NCI-H526 (cell line): ENCODE measurements around the gene HTR4.
"Not testable (repeated sequence)": the region's sequence is repeated elsewhere in the genome, so short reads cannot be mapped to it uniquely, and the experiment has no call there.

Experiments used
- DNase-seq, 2 experiments: peaks; one replicate each; lab custom pipeline; 2025; lab: John Stamatoyannopoulos, UW

Gene HTR4

DNA sequence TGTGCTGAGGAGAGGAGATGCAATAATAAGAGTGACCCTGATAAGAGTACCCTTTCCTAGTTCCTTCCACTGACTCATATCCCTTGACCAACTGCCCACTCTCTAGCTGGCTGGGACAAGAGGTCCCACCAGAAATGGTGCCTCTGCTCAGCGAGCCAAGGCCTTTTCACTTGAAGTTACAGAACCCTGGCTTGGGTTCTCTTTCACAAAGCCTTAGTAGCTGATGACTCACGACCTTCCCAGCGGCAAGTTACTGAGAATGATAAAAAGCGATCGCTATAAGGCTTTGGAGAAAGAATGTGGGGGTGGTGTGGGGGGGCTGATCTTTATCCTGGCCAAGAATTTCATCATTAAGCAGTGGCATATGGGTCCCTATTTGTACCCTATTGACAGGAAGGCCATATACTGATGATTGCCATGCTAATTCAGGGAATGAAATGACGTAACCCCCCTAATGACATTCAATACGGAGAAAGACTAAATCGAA lies 180.3 kb downstream of the HTR4 start:
- no peak for DNase-seq

DNA sequence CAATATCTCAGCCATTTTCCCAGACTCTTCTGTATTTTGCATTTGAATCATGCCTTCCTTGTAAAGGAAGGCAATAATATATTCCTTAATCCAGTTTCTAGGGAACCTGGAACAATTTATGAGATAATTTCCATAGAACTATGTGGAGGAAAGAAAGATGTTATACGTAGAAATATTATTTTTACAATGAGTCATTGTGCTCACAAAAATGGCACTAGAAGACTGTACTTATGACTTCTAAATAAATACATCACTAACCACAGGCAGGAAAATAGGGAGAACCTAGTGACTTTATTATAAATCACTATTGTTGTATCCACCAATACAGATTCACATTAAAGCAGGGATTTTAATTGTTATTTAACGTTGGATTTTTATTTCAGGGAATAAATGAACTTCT lies 182.9 kb downstream of the HTR4 start:
- DNase-seq: no peak

DNA sequence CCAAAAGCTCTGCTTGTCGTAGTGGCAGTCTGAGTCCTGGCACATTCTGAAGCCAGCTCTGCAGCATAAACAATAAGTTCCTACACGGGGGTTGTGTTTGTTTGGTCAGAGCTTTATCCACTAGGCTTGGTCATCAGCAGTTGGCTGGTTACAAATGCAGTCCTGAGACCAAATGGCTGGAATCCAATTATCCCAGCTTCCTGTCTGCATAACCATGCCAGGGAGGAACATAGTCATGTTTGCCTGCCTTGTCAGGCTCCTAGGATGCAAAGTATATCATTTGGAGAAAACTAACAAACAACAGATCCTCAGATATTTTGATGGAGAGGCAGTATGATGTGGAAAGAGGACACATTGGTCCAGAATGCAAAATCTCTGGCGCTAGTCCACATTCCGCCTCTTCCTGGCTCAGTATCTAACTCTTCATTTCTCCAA lies 184.8 kb downstream of the HTR4 start:
- no peak for DNase-seq

DNA sequence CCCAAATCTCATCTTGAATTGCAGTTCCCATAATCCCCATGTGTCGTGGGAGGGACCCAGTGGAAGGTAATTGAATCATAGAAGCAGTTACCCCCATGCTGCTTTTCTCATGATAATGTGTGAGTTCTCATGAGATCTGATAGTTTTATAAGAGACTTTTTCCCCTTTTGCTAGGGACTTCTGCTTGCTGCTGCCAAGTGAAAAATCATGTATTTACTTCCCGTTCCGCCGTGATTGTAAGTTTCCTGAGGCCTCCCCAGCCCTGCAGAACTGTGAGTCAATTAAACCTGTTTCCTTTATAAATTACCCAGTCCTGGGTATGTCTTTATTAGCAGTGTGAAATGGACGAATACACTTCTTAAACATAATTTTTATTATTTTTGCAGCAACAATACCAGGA lies 185.6 kb downstream of the HTR4 start:
- DNase-seq: not testable (repeated sequence)

DNA sequence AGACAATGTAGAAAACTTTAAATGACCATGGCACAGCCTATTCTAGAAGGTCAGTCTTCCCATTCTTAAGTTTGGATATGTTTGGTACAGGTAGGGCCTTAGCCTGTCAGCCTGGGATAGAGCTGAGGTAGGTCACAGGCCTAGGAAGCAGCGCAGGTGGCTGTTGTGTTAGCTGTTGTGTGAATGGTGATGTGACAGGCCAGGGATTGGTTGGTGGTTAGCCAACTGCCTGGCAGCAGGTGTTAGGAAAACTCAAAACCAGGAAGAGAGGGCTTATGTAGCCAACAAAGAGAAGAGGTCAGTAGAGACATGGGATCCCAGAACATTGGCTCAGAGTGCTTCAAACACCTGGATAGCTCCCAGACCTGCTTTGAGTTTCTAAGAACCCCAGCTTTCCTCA lies 186.4 kb downstream of the HTR4 start:
- DNase-seq: no peak

DNA sequence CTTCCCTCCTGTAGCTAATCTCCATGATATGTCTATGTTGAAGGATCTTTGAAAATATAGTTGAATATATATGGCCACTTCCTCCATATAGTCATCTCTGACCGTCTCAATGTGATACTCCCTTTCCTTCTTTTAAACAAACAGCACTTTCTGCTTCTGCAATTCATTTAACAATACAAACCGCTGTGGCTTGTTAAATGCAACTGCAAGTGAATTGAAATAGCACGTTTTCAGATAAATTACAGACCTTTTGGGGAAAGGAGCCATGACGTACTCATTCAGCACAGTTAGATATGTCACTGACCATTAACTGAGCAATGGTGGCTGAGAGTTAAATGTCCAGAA lies 188.1 kb downstream of the HTR4 start:
- no peak for DNase-seq

DNA sequence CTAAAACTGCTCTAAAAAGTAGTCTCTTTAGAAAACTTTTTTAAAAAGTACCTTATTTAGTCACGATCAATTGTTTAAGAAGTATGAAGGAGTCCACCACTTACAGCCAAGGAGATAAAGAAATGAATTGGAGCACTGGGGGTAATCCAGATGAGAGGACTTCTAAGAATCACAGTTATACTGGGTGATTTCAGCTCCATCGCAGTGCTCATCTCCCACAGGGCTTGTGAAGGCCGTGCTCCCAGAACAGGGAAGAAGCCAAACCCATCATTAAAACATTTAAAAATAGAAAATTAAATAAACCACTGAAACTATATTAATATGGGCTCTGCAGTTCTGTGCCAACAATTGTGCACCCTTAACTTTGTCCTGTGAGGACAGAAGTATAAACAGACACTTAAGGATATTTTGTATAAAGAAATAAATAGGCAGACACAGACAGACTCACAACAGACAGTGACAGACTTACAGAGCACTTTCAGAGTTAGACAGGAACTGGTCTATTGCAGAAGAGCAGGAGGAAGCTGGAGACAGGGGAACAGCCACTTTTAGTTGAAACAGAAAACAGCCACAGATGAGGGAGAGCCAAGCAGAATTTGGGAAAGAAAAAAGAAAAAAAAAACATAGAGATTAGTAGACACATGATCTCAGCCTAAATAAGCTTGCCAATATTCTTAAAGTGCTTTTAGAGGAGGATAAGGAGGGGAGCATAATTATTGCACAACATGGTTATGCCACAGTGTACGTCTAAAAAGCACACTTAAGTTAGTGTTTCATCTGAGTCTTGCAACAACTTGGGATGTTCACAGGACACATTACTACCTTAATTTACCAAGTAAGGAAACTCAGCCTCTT lies 188.7 kb downstream of the HTR4 start:
- no peak for DNase-seq

DNA sequence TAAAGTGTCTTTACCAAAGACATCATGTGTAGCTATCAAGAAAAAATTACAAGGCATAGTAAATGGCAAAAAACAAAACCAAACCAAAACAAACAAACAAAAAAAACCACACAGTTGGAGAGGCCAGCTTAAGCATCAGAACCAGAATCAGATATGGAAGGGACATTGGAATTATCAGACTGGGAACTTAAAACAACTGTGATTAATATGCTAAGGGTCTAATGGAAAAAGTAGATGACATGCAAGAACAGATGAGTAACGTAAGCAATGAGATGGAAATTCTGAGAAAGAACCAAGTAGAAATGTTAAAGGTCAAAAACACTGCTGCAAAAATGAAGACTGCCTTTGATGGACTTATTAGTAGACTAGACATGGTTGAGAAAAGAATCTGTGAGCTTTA lies 194.7 kb downstream of the HTR4 start:
- no peak for DNase-seq

DNA sequence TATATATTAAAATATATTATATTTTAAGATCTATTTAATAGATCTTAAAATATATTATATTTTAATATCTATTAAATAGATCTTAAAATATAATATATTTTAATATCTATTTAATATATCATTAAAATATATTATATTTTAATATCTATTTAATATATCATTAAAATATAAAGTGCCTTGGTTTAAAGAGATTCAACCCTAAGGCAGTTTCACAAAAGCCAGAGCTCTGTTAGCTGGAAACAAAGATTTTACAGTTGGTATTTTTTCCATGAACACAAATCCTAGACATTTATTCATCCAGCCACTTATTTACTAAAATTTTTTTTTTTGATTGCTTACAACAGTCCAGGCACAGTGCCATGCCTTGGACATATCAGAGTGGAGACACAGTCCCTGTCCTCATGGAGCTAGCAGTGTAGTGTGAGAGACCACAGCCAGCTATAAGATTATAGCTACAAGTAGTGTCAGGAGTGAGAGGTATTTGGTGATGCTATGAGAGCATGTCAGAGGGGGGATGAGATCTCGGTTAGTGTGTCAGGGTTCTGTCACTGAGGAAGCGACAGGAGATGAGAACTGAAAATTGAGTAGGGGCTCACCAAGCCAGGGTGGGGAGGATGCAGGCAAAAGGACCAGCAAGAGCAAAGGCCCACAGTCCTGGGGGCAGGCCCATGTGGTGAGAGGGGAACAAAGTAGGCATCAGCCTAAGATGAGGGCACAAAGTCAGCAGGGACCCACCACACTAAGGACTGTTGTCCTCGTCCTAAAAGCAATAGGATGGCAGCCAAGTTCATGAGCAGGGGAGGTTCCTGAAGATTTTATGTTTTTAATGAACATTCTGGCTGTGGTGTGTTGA lies 196.1 kb downstream of the HTR4 start:
- no peak for DNase-seq

DNA sequence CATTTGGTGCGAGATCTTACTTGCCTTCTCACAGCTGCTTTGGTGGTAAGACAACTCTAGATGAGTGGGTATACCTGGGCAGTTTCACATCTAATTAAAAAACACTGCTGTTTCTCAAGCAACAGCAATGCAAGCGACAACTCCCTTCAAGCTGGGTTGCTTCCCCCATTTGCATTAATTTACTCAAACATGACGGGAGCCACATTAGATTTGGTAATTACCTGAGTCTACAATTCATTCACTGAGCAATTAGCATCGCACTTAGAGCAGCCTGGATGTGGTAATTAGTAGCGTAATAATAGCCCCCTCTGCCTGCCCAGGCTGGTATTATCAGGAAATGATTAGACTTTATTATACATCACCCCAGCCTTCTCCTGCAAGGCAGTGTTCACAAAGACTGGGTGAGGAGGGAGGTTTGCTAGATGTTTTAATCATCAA lies 197.1 kb downstream of the HTR4 start:
- DNase-seq: peak; percentile 78 to 85

DNA sequence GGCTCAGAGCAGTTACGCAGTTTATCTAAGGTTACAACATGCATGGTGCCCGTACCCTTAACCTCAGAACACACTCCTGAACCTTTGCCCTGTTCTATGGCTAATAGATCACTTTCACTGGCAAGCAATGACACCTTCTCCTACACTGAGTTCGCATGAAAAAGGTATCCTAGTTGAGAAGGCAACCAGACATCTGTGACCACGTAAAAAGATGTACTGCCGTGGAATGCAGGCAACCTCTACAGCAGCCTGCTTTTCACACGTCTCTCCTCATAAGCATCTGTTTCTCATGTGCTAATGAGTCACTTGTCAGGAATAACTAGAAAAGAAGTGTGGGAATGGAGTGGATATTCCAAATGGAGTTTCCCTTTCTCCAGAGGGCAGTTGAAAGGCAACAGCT lies 199.1 kb downstream of the HTR4 start:
- DNase-seq: no peak

DNA sequence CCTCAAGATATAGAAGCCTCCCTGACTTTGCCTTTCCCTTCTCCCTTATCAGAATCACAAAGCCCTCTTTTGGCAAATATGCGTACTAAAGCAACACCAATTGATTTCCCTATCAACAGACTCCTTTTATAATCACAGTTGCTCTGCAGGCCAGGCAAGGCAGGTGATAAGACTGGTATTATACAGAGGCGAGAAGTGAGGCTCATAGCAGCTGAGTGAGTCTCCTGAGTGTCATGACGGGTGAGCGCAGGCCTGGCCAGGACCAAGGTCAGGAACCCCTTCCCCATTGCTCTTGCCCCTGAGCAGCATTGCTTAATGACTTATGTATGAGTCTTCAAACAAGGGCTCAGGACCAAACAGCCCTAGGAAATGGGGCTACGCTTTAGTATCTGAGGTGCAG lies 199.8 kb downstream of the HTR4 start:
- DNase-seq: no peak

DNA sequence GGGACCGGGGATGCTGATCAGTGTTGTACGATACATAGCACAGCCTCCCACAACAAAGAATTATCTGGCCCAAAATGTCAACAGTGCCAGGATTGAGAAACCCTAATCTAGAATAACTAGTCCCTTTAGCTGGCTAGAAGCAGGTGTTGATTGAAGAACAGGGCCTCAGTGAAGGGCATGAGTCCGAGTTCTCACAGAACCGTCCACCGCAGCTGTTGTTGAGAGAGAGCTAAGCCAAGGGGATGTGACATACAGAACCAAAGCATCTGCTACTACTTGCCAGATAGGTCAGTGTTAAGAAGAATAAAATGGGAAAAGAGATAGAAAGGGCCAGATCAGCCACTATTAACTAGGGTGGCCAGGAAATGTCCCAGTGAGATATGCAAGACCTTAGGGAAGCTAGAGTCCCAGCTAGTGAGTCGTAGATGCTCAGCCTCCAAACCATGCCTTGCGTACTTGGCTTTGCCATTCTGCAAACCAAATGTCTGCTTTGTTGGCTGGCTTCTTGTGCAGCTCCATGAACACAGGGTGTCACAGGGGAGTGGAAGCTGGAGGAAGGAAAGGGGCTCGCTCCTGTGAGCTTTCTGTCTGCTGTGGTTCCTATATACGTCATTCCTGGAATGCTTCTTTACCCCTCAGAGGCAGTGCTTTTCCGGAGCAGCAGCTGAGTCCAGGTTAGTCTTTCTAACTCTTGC lies 201.7 kb downstream of the HTR4 start:
- no peak for DNase-seq

DNA sequence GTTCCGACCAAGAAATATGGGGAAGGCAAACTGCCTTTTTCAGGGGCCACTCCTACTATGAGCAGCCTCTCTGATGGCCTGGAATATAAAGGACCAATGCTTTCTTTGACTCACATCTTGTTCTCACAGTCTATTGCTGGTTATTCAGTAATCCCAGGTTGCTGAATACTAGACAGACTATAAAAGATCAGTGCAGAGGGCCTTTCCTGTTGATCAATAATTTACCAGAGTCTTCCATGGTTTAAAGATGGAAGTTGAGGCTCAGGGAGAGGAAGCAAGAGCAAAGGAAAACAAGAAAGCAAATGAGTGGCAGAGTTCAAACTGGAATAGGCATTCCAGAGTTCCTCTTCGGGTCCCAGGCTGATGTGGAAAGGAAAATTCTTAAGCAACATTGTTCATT lies 207.7 kb downstream of the HTR4 start:
- DNase-seq: no peak

DNA sequence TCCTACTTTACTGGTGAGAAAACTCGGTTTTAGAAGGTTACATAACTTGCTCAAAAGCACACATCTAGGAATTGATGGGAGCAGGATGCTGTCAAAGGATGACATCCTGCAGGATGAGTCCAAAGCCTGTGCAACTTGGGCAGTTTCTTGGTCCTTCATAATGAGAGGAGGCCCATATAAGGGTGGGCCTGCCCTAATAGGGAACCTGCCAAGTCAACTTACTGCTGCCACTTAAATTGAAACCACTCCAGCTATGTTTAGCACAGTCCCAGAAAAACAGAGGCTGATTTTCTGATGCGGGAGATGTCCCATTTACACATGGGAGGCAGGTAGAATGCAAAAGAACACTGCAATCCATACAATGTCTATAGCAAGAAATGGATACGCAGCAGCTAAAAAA lies 208.7 kb downstream of the HTR4 start:
- no peak for DNase-seq

DNA sequence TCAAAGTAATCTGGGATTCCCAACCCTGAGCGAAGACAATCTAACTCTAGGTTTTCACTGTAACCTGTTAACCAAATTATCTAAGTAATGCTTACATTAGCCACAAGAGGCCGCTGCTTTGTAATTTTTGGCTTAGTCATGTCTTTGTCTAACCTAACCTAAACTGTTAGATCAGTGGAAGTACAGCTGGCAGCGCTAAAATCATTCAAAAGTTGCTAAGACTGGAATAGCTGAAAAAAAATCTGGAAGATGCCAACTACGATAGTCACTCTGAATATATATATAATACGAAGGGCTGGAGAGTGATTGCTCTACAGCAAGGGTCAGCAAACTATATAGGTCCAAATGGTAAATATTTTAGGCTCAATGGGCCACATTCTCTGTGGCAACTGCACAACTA lies 210.3 kb downstream of the HTR4 start:
- peak; percentile 42 to 76 for DNase-seq

DNA sequence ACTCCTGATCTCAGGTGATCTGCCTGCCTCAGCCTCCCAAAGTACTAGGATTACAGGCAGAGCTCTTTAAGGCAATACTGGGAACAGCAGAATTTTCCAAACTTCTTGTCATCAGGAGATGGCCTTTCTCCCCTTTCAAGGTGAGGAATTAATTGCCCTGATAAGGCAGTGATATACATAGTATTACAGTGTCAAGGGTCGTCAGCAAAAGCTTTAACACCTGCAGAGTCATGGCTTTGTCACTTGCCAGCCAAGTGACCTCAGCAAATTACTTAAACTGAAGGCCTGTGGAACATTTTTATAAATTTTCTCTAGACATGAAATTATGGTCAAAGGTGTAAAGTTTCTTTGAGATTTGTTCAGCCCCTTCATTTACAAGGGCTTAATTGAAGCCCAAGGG lies 211.1 kb downstream of the HTR4 start:
- DNase-seq: no peak

DNA sequence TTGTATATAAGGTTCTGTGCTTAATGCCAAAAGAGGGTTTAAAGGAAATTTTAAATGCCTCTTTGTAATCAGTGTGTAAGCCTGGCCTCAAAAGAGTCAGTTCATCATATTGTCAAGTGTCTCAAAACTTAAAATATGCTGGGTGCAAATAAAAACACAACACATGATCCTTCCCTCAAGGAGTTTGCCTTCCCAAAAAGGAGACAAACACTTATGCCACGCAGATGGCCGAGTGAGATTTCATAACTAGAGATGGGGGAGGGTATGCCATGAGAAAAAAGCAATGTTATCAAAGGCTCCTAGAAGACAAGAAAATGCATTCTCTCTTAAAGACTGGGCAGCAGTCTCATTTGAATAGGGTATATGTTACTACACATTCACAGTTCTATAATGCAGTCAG lies 215.4 kb downstream of the HTR4 start:
- DNase-seq: no peak

DNA sequence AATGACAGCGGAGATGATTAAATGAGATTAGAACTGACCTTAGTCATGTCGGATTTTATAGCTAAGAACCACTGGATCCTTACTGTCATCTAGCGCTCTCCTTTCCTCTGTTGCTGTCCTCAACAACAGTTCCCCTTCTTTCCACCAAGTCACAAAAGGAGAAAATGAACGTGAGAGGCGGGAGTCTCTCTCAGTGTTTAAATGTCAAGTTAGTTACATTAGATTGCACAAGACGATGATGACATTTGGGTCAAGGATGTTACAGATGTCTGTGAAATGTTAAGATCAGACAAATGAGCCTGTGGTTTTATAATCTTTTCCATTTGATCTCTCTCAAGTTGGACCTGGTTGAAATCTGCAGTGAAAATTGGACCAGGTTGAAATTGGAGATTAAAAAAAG lies 217.1 kb downstream of the HTR4 start:
- no peak for DNase-seq

DNA sequence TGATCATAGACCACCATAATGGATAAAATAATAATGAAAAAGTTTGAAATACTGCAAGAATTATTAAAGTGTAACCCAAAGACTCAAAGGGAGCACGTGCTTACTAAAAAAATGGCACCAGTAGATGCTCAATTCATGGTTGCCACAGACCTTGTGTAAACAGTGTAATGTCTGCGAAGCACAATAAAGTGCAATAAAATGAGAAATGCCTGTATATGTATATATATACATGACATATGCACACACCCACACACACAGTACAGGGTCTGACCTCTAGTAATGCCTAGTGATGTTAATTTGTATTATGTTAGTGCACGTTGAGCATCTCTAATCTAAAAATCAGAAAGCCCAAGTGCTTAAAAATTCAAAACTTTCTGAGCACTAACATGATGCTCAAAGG lies 218.3 kb downstream of the HTR4 start:
- DNase-seq: no peak

DNA sequence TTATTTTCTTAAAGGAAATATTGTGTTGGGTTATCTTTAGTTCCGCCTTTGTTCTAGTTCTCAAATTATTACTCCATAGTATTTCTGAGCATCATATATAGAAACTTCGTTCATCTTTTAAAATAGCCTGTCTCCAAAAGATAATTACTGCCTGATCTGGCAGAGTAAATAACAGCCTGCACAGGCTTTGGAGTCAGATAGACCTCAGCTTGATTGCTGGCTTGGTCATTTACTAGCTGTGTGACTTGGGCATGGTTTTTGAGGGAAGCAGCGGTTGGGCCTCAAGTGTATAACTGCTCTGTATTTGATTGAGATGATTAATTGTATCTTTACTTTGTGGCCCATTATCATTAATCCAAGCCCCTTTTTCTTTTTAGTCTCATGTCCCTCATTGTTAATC lies 220.5 kb downstream of the HTR4 start:
- DNase-seq: no peak
